ENCODE results near the gene FMO1. TPM values are rescaled to one million over a fixed set of nuclear protein-coding genes. Genes with fewer than 3 reads are reported as not detected.

The FMO1 gene
- total and polyA plus RNA-seq, 2 of the 8 experiments (the other 6 are each of a cell fraction or from before 2014, with no cell fraction given) = 0.11 TPM; not detected in 1

DNA sequence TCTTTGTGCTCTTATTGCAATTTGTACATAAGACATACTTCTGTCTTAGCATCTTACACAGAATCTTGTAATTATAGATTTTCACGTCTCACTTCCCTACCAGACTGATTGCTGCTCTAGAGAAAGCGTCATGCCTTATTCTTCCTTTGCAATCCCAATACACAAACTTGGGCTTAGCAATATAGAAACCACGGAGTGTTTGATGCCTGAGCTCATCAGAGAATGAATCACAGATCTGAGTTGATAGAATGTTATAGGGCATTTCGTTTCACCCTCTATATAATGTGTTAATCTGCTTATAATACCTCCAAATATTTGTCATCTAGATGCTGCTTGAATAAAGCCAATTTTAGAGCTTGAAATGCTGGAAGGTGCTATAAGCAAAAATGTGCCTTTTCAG is 6.6 kb downstream of the FMO1 start (continued):
- TF ChIP-seq SP2 (IDR thresholded peaks at IDR 0.05; ENCODE audit: low read length) (no peak), BRCA1 (IDR thresholded peaks at IDR 0.05; ENCODE audit: low read depth, low read length) (no peak), HDAC2 (IDR thresholded peaks at IDR 0.05; ENCODE audit: borderline replicate concordance in 1 of 2, low read depth in 2 of 2, low read length in 2 of 2) (no peak)
- TF ChIP-seq, protein P1, sequence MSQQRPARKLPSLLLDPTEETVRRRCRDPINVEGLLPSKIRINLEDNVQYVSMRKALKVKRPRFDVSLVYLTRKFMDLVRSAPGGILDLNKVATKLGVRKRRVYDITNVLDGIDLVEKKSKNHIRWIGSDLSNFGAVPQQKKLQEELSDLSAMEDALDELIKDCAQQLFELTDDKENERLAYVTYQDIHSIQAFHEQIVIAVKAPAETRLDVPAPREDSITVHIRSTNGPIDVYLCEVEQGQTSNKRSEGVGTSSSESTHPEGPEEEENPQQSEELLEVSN (IDR thresholded peaks at IDR 0.05) = no peak

Measured in H1 (cell line).